A549 (cell line): ENCODE results near the gene ZNF106. TPM values are rescaled to one million over a fixed set of nuclear protein-coding genes. Genes with fewer than 3 reads are reported as not detected.

ENCODE experiments used
- ATAC-seq, 2 experiments: fragments of 200-7000 bp in 1 of 2; fragments of >200 bp in 1 of 2; cut with Nextera tagmentation in 1 of 2; cut with Tn5 transposase in 1 of 2; 3 replicates each; pipeline versions ENCODE4 v1.8.0 to v1.9.1; 2018 to 2020; ENCODE audit warnings: mild to moderate bottlenecking in 1 of 2, moderate library complexity in 1 of 2
- CTCF ChIA-PET: fragments of 300-600 bp; sonication (Branson Sonifier 250); formaldehyde crosslinking; extraction: SDS; loops from one replicate; lab custom pipeline; 2021; ENCODE audit warnings: antibody characterized with exemption, inconsistent platforms; lab: Yijun Ruan, JAX
- POLR2A ChIA-PET: fragments of 350-600 bp; formaldehyde crosslinking; extraction: SDS; loops from one replicate; lab custom pipeline; 2021; ENCODE audit warnings: antibody characterized with exemption, inconsistent platforms; lab: Yijun Ruan, JAX
- DNase-seq, 2 experiments: peaks; one replicate each; pipeline versions ENCODE4 v3.0.0 to v3.0.0-alpha.2; 2011 to 2016; ENCODE audit warnings: low read depth in 1 of 2, low spot score in 1 of 2
- FAIRE-seq: peaks from 2 replicates; lab custom pipeline; 2011; peaks lifted over from hg19 to GRCh38; lab: Jason Lieb, UNC
- H3K27ac ChIP-seq, 2 experiments: fragments of >200 bp; sonication (Bioruptor Twin); formaldehyde crosslinking; 3 replicates each; pipeline ENCODE4 v1.5.1; 2016 to 2017
- H3K4me1 ChIP-seq: fragments of >200 bp; sonication (Bioruptor Twin); formaldehyde crosslinking; 3 replicates; pipeline ENCODE4 v1.6.1; 2016
- H3K4me2 ChIP-seq: fragments of >200 bp; sonication (Bioruptor Twin); formaldehyde crosslinking; 3 replicates; pipeline ENCODE4 v1.6.1; 2016
- H3K4me3 ChIP-seq: fragments of >200 bp; sonication (Bioruptor Twin); formaldehyde crosslinking; 3 replicates; pipeline ENCODE4 v1.5.1; 2016
- H3K9me3 ChIP-seq: fragments of >200 bp; sonication (Bioruptor Twin); formaldehyde crosslinking; 3 replicates; pipeline ENCODE4 v1.6.1; 2016
- CBX8 ChIP-seq: fragments of 200-600 bp; sonication (generic); IDR thresholded peaks from 2 replicates; pipeline ENCODE4 v1.6.1; 2016
- CEBPB ChIP-seq, 2 experiments: fragments of >200 bp in 1 of 2; sonication (Bioruptor Twin) in 1 of 2; formaldehyde crosslinking in 1 of 2; IDR thresholded peaks; 2 replicates each; pipeline ENCODE4 v1.6.1; 2012 to 2016
- CHD4 ChIP-seq: fragments of 200-600 bp; sonication (generic); IDR thresholded peaks from 2 replicates; pipeline ENCODE4 v1.6.1; 2016; ENCODE audit warnings: antibody characterized with exemption, mild to moderate bottlenecking, borderline replicate concordance
- CTCF ChIP-seq: fragments of >200 bp; sonication (Bioruptor Twin); formaldehyde crosslinking; IDR thresholded peaks from 3 replicates; pipeline ENCODE4 v1.5.1; 2016
- E2F6 ChIP-seq: IDR thresholded peaks from 2 replicates; pipeline ENCODE4 v1.6.1; 2012; ENCODE audit warnings: low read depth, borderline replicate concordance
- EHF ChIP-seq: fragments of 250-450 bp; sonication (Bioruptor Pico); IDR thresholded peaks from 2 replicates; pipeline ENCODE4 v1.5.0; 2020; ENCODE audit warnings: mild to moderate bottlenecking
- ESRRA ChIP-seq: fragments of 150-350 bp; IDR thresholded peaks from 2 replicates; pipeline ENCODE4 v1.6.1; 2014; ENCODE audit warnings: mild to moderate bottlenecking, low read length, borderline replicate concordance
- FOXS1 ChIP-seq: fragments of 250-450 bp; sonication (Bioruptor Pico); IDR thresholded peaks from 2 replicates; pipeline ENCODE4 v1.5.0; 2020; ENCODE audit warnings: mild to moderate bottlenecking, moderate library complexity
- GATA3 ChIP-seq: IDR thresholded peaks from 2 replicates; pipeline ENCODE4 v1.6.1; 2012; ENCODE audit warnings: borderline replicate concordance
- HDAC2 ChIP-seq: fragments of 200-600 bp; sonication (generic); IDR thresholded peaks from 2 replicates; pipeline ENCODE4 v1.6.1; 2016
- HES2 ChIP-seq: fragments of >200 bp; sonication (Bioruptor Twin); formaldehyde crosslinking; IDR thresholded peaks from 2 replicates; pipeline ENCODE4 v1.6.1; 2016
- HOXA7 ChIP-seq: fragments of 250-450 bp; sonication (Bioruptor Pico); IDR thresholded peaks from 2 replicates; pipeline ENCODE4 v1.5.0; 2020; ENCODE audit warnings: mild to moderate bottlenecking, moderate library complexity
- HOXB13 ChIP-seq: fragments of 250-450 bp; sonication (Bioruptor Pico); IDR thresholded peaks from 2 replicates; pipeline ENCODE4 v1.5.0; 2020; ENCODE audit warnings: low read depth, mild to moderate bottlenecking, moderate library complexity
- HOXB5 ChIP-seq: fragments of 250-450 bp; sonication (Bioruptor Pico); IDR thresholded peaks from 2 replicates; pipeline ENCODE4 v1.5.0; 2020; ENCODE audit warnings: mild to moderate bottlenecking, moderate library complexity
- JUNB ChIP-seq: fragments of >200 bp; sonication (Bioruptor Twin); formaldehyde crosslinking; IDR thresholded peaks from 2 replicates; pipeline ENCODE4 v1.6.1; 2016
- KDM1A ChIP-seq: fragments of 200-600 bp; sonication (generic); IDR thresholded peaks from 2 replicates; pipeline ENCODE4 v1.6.1; 2016; ENCODE audit warnings: low read depth, mild to moderate bottlenecking
- KDM5A ChIP-seq: fragments of 200-600 bp; sonication (generic); IDR thresholded peaks from 2 replicates; pipeline ENCODE4 v1.6.1; 2016; ENCODE audit warnings: antibody characterized with exemption, mild to moderate bottlenecking
- MAX ChIP-seq: IDR thresholded peaks from 2 replicates; pipeline ENCODE4 v1.6.1; 2012
- NFE2L2 ChIP-seq: fragments of 150-350 bp; conservative IDR thresholded peaks from 2 replicates; pipeline ENCODE4 v1.6.1; 2014; ENCODE audit warnings: low read length
- POLR2A ChIP-seq: IDR thresholded peaks from 2 replicates; pipeline ENCODE4 v1.6.1; 2012; ENCODE audit warnings: mild to moderate bottlenecking, low read length
- POLR2AphosphoS2 ChIP-seq: conservative IDR thresholded peaks from 2 replicates; pipeline ENCODE4 v1.6.1; 2012; ENCODE audit warnings: low read length, improper control_type of control experiment, inconsistent platforms
- RAD21 ChIP-seq, 2 experiments: fragments of >200 bp in 1 of 2; sonication (Bioruptor Twin) in 1 of 2; formaldehyde crosslinking in 1 of 2; IDR thresholded peaks in 1 of 2; conservative IDR thresholded peaks in 1 of 2; 2 replicates in 1 of 2; 3 replicates in 1 of 2; pipeline ENCODE4 v1.6.1; 2012 to 2018; ENCODE audit warnings: inconsistent platforms in 1 of 2
- RARB ChIP-seq: fragments of 250-450 bp; sonication (Bioruptor Pico); IDR thresholded peaks from 2 replicates; pipeline ENCODE4 v1.8.0; 2021; ENCODE audit warnings: mild to moderate bottlenecking, moderate library complexity
- RCOR1 ChIP-seq: fragments of 150-350 bp; IDR thresholded peaks from 2 replicates; pipeline ENCODE4 v1.6.1; 2014; ENCODE audit warnings: antibody characterized with exemption, low read length, low read depth
- RNF2 ChIP-seq: fragments of 200-600 bp; sonication (generic); IDR thresholded peaks from 2 replicates; pipeline ENCODE4 v1.6.1; 2016; ENCODE audit warnings: low read depth, mild to moderate bottlenecking, antibody characterized with exemption, moderate library complexity, borderline replicate concordance
- SMC3 ChIP-seq: fragments of >200 bp; sonication (Bioruptor Twin); formaldehyde crosslinking; IDR thresholded peaks from 3 replicates; pipeline ENCODE4 v1.6.1; 2018; ENCODE audit warnings: inconsistent platforms
- TFCP2L1 ChIP-seq: fragments of 250-450 bp; sonication (Bioruptor Pico); IDR thresholded peaks from 2 replicates; pipeline ENCODE4 v1.5.0; 2021; ENCODE audit warnings: mild to moderate bottlenecking
- TP53 ChIP-seq: fragments of 250-450 bp; sonication (Bioruptor Pico); IDR thresholded peaks from 2 replicates; pipeline ENCODE4 v1.5.0; 2021; ENCODE audit warnings: mild to moderate bottlenecking, moderate library complexity
- USF2 ChIP-seq: fragments of 450-650 bp; IDR thresholded peaks from 2 replicates; pipeline ENCODE4 v1.6.1; 2014; ENCODE audit warnings: antibody characterized with exemption
- ZC3H11A ChIP-seq: fragments of 450-650 bp; IDR thresholded peaks from 2 replicates; pipeline ENCODE4 v1.6.1; 2014; ENCODE audit warnings: antibody characterized with exemption, mild to moderate bottlenecking
- ZFP36 ChIP-seq: fragments of 450-650 bp; IDR thresholded peaks from 2 replicates; pipeline ENCODE4 v1.6.1; 2014; ENCODE audit warnings: borderline replicate concordance; ENCODE audit not compliant: partially characterized antibody
- WGBS: methylation state at CpG from one replicate; pipeline ENCODE4 v1.1.6; 2017; ENCODE audit errors: missing lambda C conversion rate; 5-methylcytosine and 5-hydroxymethylcytosine counted together
- polyA plus RNA-seq, 4 experiments: library from polyadenylated mRNA; depleted of rRNA in 3 of 4; stranded (reverse); fragments of >200 nt; fragmentation: RNase III in 1 of 4; extraction: RNeasy Plus Mini Kit Qiagen cat#74134 plus additional on column Dnase treatment in 1 of 4; gene quantifications; 2 replicates in 3 of 4; 3 replicates in 1 of 4; pipeline ENCODE4 v1.2.3, GENCODE V29; 2011 to 2017

Gene ZNF106
- polyA plus RNA-seq, 2 of the 4 experiments (the other 2 are of a cell fraction), result 7.8 to 19.3 TPM

- TF ChIP-seq CEBPB (IDR thresholded peaks at IDR 0.05), result no peak
- TF ChIP-seq TFCP2L1 (CRISPR knock-in tag), result no peak
- TF ChIP-seq CBX8, result no peak
- no peak for TF ChIP-seq HOXB5 (CRISPR knock-in tag)
- no peak for TF ChIP-seq ZC3H11A
- no peak for TF ChIP-seq KDM5A
These were observed 69.6 kb downstream of the ZNF106 start (continued) for GRCh38 chr15:42421376-42421775.

- TF ChIP-seq CHD4 (no peak), KDM1A (no peak), E2F6 (no peak), POLR2AphosphoS2 (no peak), CTCF (no peak), RNF2 (no peak), SMC3 (no peak), NFE2L2 (no peak), MAX (no peak), CBX8 (no peak), HES2 (no peak), TP53 (CRISPR knock-in tag) (no peak), USF2 (no peak), ZC3H11A (no peak), POLR2A (no peak)
- ATAC-seq, result no peak
- no peak overlapping the region for H3K4me2 ChIP-seq
- no peak for FAIRE-seq
- H3K9me3 ChIP-seq, result no peaks in the 10 kb centered on the region
- no peak for DNase-seq
- no peaks in the 10 kb centered on the region for H3K4me1 ChIP-seq
- WGBS, result 93% methylated on average over 7 of the region's 7 CpGs
- ChIA-PET POLR2A (no interaction called here), CTCF (interaction anchor here (0.6 to 0.9 kb wide), 2 partner anchors 11 to 1022 kb away, joined by 3 read pairs; no protein-coding TSS in a partner anchor)
- no peak overlapping the region for H3K27ac ChIP-seq
- H3K4me3 ChIP-seq, result no peak overlapping the region
These were observed 71.6 kb downstream of the ZNF106 start for GRCh38 chr15:42419369-42419768.

GRCh38 chr15:42413920-42414319 is 77.0 kb downstream of the ZNF106 start:
- ChIA-PET POLR2A (no interaction called here), CTCF (no interaction called here)
- ATAC-seq (no peak), DNase-seq (no peak), FAIRE-seq (no peak)
- Histone ChIP-seq H3K27ac (no peak overlapping the region), H3K4me3 (no peak overlapping the region), H3K4me1 (no peaks in the 10 kb centered on the region), H3K9me3 (no peaks in the 10 kb centered on the region), H3K4me2 (no peak overlapping the region)
- WGBS, result 76% methylated on average over 2 of the region's 2 CpGs
- TF ChIP-seq JUNB (no peak), FOXS1 (CRISPR knock-in tag) (no peak), POLR2A (no peak), HOXA7 (no peak), ZC3H11A (no peak), TFCP2L1 (CRISPR knock-in tag) (no peak), HDAC2 (no peak), RARB (CRISPR knock-in tag) (no peak), USF2 (no peak), SMC3 (no peak), ZFP36 (no peak), RCOR1 (no peak), HOXB5 (CRISPR knock-in tag) (no peak), ESRRA (no peak), HOXB13 (CRISPR knock-in tag) (no peak), GATA3 (no peak), RAD21 (conservative IDR thresholded peaks at IDR 0.05 in 1 of 2, IDR thresholded peaks at IDR 0.05 in 1 of 2) (no peak), EHF (CRISPR knock-in tag) (no peak)
